HG02678 (cell line): ENCODE results near the gene ELMOD3.
A peak's percentile ranks its signal among the peaks of the same experiment; 100 is the strongest.
"Not testable (repeated sequence)": the region's sequence is repeated elsewhere in the genome, so short reads cannot be mapped to it uniquely, and the experiment has no call there.

Experiments used
- ATAC-seq: cut with Tn5 transposase; IDR thresholded peaks from one replicate; pipeline ENCODE4 v1.9.1; 2021; ENCODE audit warnings: mild to moderate bottlenecking, moderate library complexity; ENCODE audit not compliant: unreplicated experiment

ELMOD3 gene

DNA sequence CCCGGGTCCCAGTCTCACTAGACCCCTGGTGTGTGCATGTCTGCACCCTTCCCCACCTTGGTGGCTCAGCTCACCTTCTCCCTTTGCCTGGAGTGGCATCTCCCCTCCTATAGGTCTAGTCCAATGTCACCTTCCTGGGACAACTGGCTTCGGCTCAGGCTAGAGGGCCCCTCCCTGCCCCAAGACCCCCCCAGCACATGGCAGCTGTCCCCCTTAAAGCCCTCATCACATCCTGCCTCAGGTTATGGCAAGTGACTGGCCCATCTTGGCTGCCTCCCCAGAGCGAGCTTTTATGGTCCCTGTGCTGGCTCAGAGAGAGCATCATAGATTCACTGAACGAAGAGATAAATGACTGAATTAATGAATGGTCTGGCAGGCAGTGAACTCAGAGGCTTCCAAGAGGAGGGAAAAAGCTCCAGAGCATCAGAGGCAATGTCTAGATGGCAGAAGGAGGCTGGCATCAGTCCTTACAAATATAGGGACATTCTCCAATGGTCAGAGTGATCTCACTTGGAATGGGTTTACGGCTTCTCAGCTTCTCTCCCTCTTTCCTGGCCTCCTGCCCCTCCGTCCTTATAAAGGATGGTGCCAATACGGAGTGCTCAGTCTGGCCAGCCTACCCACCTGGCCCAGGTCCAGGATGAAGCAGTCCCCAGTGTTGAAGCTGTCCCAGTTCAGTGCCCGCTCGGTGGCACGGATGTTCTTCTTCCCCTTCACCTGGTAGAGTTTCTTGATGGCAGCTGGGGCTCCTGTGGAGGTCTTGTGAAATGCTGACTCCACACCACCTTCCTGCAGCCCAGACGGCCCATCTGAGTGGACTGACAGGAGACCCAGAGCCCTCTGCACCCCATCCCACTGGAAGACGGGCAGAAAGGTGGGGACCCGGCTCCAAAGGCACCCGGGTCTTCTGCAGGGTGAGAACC, 46.2 kb downstream of the ELMOD3 start:
- no peak for ATAC-seq

DNA sequence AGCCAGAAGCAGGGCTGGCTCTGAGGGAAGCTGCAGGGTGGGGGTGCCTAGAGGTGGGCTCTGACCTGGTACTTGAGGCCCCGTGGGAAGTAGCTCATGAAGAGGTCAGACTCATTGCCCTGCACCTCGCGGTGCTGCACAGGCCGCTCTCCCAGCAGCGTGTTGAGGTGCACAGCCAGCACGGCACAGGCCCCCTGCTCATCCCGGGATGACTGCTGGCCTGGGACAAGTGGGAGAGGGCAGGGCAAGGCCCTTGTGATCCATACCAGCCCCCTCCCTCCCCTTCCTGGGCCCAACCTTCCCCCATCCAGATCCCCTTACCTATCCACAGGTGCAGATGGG, 46.9 kb downstream of the ELMOD3 start:
- ATAC-seq = no peak

DNA sequence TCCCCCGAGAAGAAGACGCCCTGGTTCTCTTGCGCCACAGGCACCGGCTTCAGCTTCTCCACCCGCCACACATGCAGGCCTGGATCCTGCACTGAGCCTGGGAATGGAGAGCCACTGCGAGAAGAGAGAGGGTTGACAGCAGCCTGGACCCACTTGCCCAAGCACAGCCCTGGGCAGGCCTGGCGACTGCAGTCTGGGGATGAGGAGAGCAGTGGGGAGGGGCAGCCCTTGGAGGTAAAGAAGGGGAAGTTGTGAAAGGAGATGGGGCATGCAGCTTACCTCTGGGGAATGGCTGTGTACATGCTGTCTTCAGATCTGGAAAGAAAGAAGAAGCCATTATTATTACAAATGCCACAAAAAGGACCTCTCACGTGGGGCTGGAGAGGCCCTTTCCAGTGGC, 47.3 kb downstream of the ELMOD3 start:
- no peak for ATAC-seq

DNA sequence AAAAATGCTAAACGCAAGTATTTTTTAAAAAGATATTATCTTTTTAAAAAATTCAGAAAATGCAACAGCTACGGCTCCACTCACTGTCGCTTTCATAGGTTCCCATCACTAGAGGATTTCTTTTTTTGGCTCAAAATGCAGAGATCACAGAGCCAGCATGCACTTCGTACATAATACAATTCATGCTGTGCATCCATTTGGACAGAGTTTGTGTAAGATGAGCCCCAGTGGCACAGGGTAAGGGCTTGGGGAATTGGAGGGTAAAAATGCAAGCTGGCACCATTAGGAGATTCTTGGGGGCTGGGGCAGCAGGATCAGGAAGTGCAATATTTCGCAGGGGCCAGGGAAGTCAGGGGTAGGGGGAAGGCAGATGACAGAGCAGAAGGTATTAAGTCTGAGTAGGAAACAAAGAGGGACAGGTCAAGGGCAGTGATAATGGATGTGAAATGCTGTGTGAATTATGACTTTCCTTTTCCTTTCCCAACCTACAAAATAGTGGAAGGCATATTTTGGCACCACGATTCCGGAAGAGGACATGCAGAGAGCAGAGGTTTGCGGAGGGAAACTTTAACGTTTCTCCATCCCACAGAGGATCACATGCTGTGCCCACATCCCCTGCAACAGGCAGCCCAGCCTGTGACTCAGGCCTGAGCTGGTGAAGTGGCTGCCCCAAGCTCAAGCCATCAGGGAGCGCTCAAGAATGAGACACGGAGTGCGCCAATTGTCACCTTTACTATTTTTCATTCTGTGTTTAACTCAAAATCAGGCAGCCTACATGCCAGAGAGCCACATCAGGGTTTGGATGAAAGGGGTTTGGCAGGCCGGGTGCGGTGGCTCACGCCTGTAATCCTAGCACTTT, 50.9 kb downstream of the ELMOD3 start:
- peak; percentile 56 for ATAC-seq

DNA sequence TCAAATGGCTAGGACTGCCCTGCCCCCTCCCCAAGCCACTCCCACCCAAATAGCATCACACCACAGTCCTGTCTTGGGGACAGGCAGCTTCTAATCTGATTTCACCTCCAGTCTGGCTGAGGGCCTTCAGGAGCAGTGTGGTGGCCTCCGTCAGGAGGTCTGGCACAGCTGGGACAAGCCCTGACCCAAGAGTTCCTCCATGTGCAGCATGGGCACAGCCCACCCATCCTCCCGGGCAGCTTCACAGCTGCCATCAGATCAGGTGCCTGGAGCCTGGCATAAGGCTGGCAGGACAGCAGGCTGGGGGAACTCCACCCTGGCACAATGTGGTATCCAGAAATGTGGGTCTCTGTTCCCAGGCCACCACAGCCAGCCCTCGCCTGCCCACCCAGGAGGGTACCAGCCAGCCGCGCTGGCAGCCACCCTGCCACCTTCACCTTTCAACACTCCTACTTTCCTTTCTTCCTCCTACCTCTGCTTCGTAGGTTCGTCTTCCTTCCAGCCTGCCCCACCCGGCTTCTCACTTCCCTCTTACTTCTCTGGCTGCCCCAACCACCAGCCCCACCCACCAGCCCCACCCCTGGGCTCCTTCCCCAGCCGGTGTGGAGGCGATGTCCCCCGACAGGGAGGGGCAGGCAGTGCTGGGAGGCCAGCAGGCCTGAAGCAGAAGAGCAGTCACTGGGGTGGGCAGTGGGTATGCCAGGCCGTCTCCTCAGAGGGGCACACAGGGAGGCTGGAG, 55.4 kb downstream of the ELMOD3 start, which contains the start of gene CAPG:
Gene CAPG (minus strand): TSS at position 522 of the 739 bp plus-strand sequence. CDS start 8,221 bp downstream, outside the sequence.
- ATAC-seq = peak; percentile 59

DNA sequence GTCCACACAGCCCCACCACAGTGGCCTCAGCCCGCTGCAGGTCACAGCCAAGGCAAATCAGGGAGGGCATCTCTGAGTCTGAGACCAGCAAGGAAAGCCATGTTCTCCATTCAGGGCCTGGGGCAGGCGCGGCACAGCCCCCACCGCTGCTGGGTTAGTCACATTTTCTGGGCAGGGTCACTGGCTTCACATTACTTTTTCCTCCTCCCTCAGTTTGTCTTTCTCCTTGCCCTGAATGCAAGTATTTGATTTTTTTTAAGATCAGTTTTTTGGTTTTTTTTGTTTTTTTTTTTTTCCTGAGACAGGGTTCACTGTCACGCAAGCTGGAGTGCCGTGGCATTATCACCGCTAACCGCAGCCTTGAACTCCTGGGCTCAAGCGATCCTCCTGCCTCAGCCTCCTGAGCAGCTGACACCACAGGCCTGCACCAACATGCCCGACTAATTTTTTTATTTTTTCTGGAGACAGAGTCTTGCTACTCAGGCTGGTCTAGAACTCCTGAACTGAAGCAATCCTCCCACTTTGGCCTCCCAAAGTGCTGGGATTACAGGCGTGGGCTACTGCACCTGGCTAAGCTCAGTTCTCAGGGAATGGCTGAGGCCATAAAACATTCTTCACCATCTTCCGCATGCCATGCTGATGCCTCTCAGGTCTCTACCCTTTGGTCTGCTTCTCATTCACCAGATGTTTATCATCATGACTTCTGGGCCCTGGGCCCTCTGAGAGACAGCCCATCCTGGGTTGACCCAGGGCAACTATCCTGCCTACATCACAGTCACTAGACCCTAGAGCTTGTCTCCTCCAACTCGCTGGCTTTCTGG, 56.2 kb downstream of the ELMOD3 start:
- no peak for ATAC-seq

DNA sequence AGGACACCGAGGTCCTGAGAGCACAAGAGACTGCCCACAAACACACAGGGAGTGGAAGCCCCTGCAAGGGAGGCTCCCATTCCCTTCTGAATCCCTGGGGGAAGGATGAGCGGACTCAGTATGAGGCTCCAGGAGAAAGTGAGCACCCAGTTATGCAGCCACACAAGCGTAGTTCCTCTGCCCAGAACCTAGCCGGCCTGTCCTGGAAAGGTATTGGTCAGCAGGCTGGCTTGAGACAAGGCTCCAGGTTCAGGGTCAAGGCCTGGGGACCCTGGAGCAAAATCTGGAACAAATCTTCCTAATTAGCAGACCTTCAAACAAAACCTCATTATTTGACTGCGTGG, 56.8 kb downstream of the ELMOD3 start:
- ATAC-seq = no peak

DNA sequence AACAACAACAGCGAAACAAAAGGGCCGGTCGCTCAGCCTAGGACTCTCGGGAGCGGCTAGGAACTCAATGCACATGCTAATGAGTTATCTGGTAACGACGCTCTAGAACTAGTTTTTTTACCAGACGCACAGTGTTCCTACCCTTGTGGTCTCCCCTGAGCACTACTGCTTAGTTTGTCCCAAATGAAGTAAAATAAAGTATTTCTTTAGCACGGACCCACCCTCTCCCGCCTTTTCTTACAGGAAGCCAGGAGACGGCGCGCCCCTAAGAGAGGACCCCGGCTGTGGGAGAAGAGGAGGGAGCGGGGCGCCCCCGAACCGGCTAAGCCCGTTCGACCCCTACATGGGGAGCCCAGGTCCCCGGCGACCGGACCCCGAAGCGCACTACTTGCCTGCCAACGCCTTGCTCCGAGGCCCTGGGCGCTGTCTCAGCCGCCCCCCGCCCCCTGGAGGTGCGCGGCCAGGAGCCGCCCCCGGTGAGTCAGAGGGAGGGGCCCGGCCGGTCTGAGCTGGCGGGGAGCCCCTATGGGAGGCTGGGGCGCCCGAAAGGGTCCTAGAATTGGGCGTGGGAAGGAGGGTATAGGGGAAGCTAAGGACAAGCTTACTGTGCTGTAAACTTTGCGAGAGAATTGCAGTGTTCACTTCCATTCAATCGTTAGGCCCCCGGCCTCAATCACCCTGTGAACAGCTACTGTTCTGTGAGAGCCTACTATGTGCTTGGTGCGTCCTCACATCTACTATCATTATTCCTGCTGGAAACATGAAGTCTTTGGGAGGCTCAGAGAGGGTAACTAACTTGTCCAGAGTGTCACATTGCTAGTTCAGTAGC, 59.2 kb downstream of the ELMOD3 start:
- ATAC-seq = no peak

DNA sequence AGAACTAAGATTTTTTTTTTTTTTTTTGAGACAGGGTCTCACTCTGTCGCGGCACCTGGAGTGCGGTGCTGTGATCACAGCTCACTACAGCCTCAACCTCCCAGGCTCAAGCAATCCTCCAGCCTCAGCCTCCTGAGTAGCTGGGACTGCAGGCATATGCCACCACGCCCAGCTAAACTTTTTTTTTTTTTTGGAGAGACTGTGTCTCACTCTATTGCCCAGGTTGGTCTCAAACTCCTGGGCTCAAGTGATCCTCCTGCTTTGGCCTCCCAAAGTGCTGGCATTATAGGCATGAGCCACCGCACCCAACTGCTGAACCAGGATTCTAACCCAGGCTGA, 59.8 kb downstream of the ELMOD3 start:
- not testable (repeated sequence) for ATAC-seq

DNA sequence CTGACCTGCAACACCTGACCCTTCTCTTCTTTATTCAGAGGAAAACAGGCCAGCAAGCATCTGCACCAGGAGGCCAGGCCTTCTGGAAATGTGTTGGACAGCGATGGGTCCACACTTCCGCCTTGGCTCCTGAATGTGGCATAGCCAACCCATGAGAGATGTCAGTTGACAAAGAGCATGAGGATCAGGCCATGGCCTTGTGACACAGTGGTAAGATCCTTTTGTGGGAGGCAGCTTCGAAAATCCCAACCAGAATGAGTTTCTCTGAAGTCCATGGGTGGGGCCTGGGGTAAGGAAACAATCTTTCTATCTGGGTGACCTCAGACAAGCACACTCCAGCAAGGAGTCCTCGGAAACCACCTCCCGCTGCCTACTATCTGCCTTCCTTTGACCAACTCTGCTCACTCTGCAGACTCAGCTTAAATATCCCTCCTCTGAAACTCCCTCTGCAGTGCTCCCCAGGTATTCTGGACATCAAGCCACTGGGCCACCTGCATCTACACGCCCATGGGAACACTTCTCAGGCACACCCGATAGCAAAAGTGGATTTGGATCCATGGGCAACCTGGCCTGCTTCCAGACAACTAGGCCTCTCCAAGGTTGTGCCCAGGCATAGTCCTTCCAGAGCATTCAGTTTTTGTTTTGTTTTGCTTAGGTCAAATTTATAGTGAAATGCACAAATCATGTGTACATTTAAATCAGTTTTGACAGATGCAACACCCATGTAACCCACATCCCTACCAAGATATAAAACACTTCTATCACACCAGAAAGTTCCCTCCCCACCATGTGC, 60.4 kb downstream of the ELMOD3 start:
- no peak for ATAC-seq

DNA sequence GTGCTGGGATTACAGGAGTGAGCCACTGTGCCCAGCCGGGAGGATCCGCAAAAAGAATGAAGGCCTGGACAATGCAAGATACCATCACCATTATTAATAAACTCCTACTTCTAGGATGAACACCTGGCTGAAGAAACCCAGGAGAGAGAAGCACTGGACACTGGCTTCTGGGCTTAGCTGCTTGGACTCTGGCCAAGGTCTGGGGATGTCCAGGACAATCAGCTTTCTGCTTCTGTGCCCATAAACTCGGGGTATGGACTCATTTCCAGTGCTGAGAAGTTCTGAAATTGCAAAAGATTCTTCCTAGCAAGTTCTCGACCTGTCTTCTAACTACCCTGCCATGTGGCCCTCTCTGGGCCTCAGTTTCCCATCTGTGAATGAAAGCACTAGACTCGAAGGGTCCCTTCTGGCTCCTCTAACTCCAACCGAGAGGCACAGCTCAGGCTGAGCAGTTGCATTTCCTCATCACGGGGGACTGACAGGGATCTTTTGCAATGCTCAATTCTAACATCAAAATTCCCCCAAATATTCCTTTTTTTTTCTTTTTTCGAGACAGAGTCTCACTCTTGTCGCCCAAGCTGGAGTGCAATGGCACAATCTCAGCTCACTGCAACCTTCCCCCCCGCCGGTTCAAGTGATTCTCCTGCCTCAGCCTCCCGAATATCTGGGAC, 61.5 kb downstream of the ELMOD3 start:
- no peak for ATAC-seq

DNA sequence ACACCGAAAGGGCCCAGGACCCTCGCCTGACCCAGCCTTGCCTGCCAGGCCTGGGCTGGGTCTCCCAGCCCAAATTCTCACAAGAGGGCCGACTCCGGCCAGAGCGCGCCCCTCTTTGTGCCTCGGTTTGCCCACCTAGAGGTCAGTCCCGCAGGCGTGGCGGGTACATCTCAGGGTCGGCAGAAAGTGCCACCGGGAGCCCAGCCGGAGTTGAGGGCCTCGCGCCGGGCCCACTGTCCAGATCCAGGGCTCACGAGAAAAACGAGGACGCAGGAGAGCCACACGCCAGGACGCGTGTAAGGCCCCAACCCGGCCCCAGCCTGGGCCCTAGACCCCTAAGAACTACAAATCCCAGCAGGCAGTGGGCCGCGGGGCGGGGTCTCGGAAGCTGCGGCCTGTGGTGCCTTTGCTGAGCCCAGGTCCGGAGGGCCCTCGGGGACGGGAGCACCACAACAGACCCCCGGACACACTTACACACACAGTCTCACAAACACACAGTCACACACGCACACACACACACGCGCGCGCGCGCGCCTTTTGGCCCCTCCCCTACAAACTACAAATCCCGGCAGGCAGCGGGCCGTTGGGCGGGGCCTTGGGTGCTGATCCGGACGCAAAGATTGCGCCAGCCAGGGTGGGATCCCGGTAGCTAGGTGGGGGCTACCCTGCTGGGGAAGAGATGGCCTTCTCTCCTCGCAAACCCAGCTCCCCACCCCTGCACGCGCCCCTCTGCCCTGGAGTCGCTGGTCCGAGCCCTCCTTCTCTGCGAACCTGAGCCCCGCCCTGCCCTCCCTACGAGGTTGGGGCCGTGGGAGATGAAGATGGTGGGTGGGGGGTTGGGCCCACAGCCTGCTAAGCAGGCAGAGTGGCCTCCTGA, 63.8 kb downstream of the ELMOD3 start, which contains the start of gene SH2D6:
Gene SH2D6 (plus strand): TSS at position 583 of the 877 bp plus-strand sequence. CDS start 10,752 bp downstream, outside the sequence.
- peak; percentile 85 for ATAC-seq

DNA sequence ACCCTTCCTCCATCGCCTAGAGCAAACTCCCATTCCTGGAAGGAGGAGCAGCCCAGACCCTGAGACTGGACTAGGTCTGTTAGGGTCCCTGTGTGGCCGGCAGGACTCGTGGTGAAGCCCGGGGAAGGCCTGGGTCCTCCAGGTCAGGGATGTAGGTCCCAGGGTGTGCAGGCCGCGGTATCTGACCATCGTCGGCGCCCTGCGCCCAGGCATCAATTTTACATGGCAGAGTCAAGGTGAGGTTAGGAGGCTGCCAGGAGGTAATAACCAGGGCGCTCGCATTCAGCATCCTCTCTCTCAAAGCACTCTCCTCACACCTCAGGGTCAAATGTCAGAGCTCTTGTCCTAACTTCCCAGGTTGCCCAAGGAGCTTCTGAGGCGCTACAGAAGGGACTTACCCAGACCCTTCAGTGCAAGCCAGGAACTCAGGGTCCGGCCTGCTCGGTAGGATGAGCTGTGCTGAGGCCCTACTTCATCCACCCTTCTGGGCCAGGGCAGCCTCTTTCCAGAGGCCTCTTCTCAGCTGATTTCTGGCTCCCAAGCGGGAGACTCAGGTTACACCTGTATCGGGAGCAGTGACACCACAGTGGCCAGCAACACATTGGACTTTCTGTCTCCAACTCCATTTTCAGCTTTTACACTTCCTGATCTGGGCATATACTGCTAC, 64.6 kb downstream of the ELMOD3 start:
- ATAC-seq = no peak

DNA sequence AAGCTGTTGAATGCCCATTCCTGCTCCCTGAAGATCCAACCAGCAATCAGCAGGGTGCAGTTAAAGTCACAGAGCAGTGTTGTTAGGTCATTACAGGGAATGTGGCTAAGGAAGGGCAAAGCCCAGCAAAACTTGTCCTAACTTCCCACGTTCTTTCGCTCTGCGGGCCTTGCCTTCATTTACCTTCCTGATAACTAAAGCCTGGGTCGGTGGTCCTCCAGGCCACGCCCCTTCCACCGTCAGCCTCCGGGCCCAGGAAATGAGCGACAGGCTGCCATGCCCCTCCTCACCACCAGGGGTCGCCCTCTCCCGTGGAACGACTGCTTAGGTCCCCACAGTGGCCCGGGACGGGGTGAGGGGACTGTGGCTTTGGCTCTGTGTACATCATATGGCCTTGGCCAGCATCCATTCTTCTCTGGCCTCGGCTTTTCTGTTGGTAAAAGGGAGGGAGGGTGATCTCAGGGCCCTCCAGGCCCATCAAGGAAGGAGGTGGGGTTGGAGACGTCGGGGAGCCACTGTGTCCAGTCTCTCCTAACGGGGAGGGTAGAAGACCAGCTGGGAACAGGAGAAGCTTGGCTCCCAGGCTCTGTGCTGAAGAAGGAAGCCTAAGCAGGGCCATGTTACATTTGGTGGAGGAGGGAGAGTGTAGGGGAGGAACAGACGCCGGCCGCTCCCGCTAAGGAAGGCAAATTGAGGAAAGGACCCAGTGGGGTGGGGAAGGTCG, 66.1 kb downstream of the ELMOD3 start:
- ATAC-seq = peak; percentile 66

DNA sequence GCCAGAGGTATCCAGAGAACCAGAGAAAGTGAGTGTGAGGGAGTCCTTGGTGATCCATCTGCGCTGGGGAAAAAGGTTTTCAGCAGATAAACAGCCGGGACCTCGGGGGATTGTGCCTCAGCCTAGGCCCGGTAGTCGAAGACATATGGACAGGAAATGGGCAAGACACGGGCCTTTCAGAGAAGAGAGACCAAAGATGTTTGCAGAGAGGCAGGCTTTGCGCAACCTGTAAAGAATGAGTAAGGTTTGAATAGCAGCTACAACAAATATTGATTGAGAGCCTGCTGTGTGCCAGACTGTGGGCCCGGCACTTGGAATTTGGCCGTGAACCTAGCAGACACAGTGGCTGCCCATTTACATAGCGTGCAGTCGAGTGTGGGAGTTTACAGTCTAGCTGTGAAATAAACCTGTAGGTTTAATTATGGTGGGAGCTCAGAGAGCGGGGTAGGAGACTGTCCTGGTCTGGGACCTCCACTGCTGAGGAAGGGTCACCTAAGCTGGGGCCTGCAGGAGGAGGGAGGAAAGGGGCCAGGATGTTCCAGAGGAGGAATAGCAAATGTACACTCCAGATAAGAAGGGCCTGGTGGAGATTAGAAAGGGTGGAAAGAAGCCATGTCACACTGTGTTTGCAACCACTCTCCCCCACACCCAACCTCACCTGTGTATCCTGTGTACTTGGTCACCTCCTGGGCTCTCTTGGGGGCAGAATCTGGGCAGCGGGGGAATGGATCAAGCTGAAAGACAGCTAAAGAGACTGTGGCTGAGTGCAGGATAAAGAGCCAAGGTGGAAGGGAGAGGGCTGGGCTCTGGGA, 66.9 kb downstream of the ELMOD3 start:
- ATAC-seq = no peak
